Activated naive CD8-positive, alpha-beta T cell (primary cell): ENCODE results near the gene CCDC194.

Experiments used
- H3K27ac Mint-ChIP-seq: one replicate; pipeline ENCODE4 v1.8.0; 2021; ENCODE audit warnings: mixed read lengths
- H3K27me3 Mint-ChIP-seq: one replicate; pipeline ENCODE4 v1.8.0; 2021; ENCODE audit warnings: mixed read lengths
- H3K36me3 Mint-ChIP-seq: one replicate; pipeline ENCODE4 v1.8.0; 2021; ENCODE audit warnings: mixed read lengths
- H3K4me1 Mint-ChIP-seq: one replicate; pipeline ENCODE4 v1.8.0; 2021; ENCODE audit warnings: low read depth, mixed read lengths
- H3K4me3 Mint-ChIP-seq: one replicate; pipeline ENCODE4 v1.8.0; 2021; ENCODE audit warnings: mild to moderate bottlenecking, mixed read lengths
- H3K9me3 Mint-ChIP-seq: one replicate; pipeline ENCODE4 v1.8.0; 2021; ENCODE audit warnings: low read depth, mixed read lengths

Gene CCDC194

GRCh38 chr19:17393914-17394313 is at the start of gene CCDC194:
CCDC194 (minus strand) TSS chr19:17394196; CDS start chr19:17394158, 38 bp downstream.
- Mint-ChIP-seq H3K36me3 (no peaks in the 10 kb centered on the region), H3K9me3 (peaks cover 3% of the 10 kb centered on the region), H3K27ac (no peak within 1 kb of the TSS), H3K27me3 (no peaks in the 10 kb centered on the region), H3K4me3 (peak within 1 kb of the TSS; percentile 10), H3K4me1 (peaks cover 19% of the 10 kb centered on the region)

- H3K9me3 Mint-ChIP-seq: no peaks in the 10 kb centered on the region
- no peaks in the 10 kb centered on the region for H3K36me3 Mint-ChIP-seq
- H3K27ac Mint-ChIP-seq: no peak overlapping the region
- H3K4me1 Mint-ChIP-seq: no peaks in the 10 kb centered on the region
- no peaks in the 10 kb centered on the region for H3K27me3 Mint-ChIP-seq
- no peak overlapping the region for H3K4me3 Mint-ChIP-seq
Observed at GRCh38 chr19:17441241-17442021, 47.4 kb upstream of the CCDC194 start.

- Mint-ChIP-seq H3K4me1 (no peaks in the 10 kb centered on the region), H3K4me3 (no peak overlapping the region), H3K9me3 (no peaks in the 10 kb centered on the region)
Observed at GRCh38 chr19:17436874-17437267, 42.9 kb upstream of the CCDC194 start.

GRCh38 chr19:17436094-17436873 is 42.3 kb upstream of the CCDC194 start:
- no peaks in the 10 kb centered on the region for H3K27me3 Mint-ChIP-seq
- no peak overlapping the region for H3K27ac Mint-ChIP-seq

More at GRCh38 chr19:17436874-17437267, 42.9 kb upstream of the CCDC194 start:
- no peaks in the 10 kb centered on the region for H3K36me3 Mint-ChIP-seq
- H3K27me3 Mint-ChIP-seq: no peaks in the 10 kb centered on the region
- no peak overlapping the region for H3K27ac Mint-ChIP-seq

GRCh38 chr19:17435218-17435617 is 41.2 kb upstream of the CCDC194 start:
- H3K36me3 Mint-ChIP-seq: no peaks in the 10 kb centered on the region
- no peaks in the 10 kb centered on the region for H3K27me3 Mint-ChIP-seq
- no peaks in the 10 kb centered on the region for H3K9me3 Mint-ChIP-seq

More at GRCh38 chr19:17436094-17436873, 42.3 kb upstream of the CCDC194 start:
- Mint-ChIP-seq H3K4me1 (no peaks in the 10 kb centered on the region), H3K9me3 (no peaks in the 10 kb centered on the region), H3K36me3 (no peaks in the 10 kb centered on the region), H3K4me3 (no peak overlapping the region)

GRCh38 chr19:17431417-17431816 is 37.4 kb upstream of the CCDC194 start:
- H3K36me3 Mint-ChIP-seq: no peaks in the 10 kb centered on the region
- no peaks in the 10 kb centered on the region for H3K27me3 Mint-ChIP-seq
- no peak overlapping the region for H3K4me3 Mint-ChIP-seq
- H3K27ac Mint-ChIP-seq: no peak overlapping the region
- no peaks in the 10 kb centered on the region for H3K4me1 Mint-ChIP-seq
- H3K9me3 Mint-ChIP-seq: no peaks in the 10 kb centered on the region

More at GRCh38 chr19:17435218-17435617, 41.2 kb upstream of the CCDC194 start:
- no peak overlapping the region for H3K4me3 Mint-ChIP-seq
- H3K27ac Mint-ChIP-seq: no peak overlapping the region
- H3K4me1 Mint-ChIP-seq: no peaks in the 10 kb centered on the region

GRCh38 chr19:17429641-17430113 is 35.7 kb upstream of the CCDC194 start:
- H3K36me3 Mint-ChIP-seq: no peaks in the 10 kb centered on the region
- H3K4me3 Mint-ChIP-seq: no peak overlapping the region
- H3K9me3 Mint-ChIP-seq: no peaks in the 10 kb centered on the region
- H3K4me1 Mint-ChIP-seq: peaks cover 1% of the 10 kb centered on the region
- H3K27ac Mint-ChIP-seq: no peak overlapping the region
- no peaks in the 10 kb centered on the region for H3K27me3 Mint-ChIP-seq

- no peak overlapping the region for H3K27ac Mint-ChIP-seq
- H3K9me3 Mint-ChIP-seq: no peaks in the 10 kb centered on the region
- no peaks in the 10 kb centered on the region for H3K27me3 Mint-ChIP-seq
- H3K36me3 Mint-ChIP-seq: peaks cover 2% of the 10 kb centered on the region
- H3K4me1 Mint-ChIP-seq: peaks cover 10% of the 10 kb centered on the region
- no peak overlapping the region for H3K4me3 Mint-ChIP-seq
Observed at GRCh38 chr19:17424743-17425365, 30.9 kb upstream of the CCDC194 start.

- Mint-ChIP-seq H3K4me3 (no peak overlapping the region), H3K27me3 (no peaks in the 10 kb centered on the region)
Observed at GRCh38 chr19:17423429-17424208, 29.6 kb upstream of the CCDC194 start.

GRCh38 chr19:17421942-17422341 is 27.9 kb upstream of the CCDC194 start:
- H3K27ac Mint-ChIP-seq: no peak overlapping the region
- H3K27me3 Mint-ChIP-seq: no peaks in the 10 kb centered on the region
- peaks cover 17% of the 10 kb centered on the region for H3K4me1 Mint-ChIP-seq
- no peak overlapping the region for H3K4me3 Mint-ChIP-seq
- H3K36me3 Mint-ChIP-seq: peaks cover 2% of the 10 kb centered on the region
- no peaks in the 10 kb centered on the region for H3K9me3 Mint-ChIP-seq

More at GRCh38 chr19:17423429-17424208, 29.6 kb upstream of the CCDC194 start:
- H3K27ac Mint-ChIP-seq: no peak overlapping the region
- H3K9me3 Mint-ChIP-seq: no peaks in the 10 kb centered on the region
- peaks cover 17% of the 10 kb centered on the region for H3K4me1 Mint-ChIP-seq
- H3K36me3 Mint-ChIP-seq: peaks cover 2% of the 10 kb centered on the region

GRCh38 chr19:17420475-17420924 is 26.5 kb upstream of the CCDC194 start:
- Mint-ChIP-seq H3K9me3 (no peaks in the 10 kb centered on the region), H3K4me3 (peak overlapping the region; percentile 88), H3K27ac (no peak overlapping the region), H3K36me3 (peaks cover 2% of the 10 kb centered on the region), H3K4me1 (peaks cover 17% of the 10 kb centered on the region), H3K27me3 (no peaks in the 10 kb centered on the region)

GRCh38 chr19:17419621-17420474 is 25.9 kb upstream of the CCDC194 start, which contains the start of gene MVB12A:
MVB12A (plus strand) TSS chr19:17420047; CDS start chr19:17420136, 89 bp downstream.
- Mint-ChIP-seq H3K9me3 (no peaks in the 10 kb centered on the region), H3K4me3 (peak within 1 kb of the TSS; percentile 88), H3K36me3 (peaks cover 2% of the 10 kb centered on the region), H3K27ac (peak within 1 kb of the TSS; percentile 81), H3K27me3 (no peaks in the 10 kb centered on the region), H3K4me1 (peaks cover 17% of the 10 kb centered on the region)

- Mint-ChIP-seq H3K4me1 (peaks cover 14% of the 10 kb centered on the region), H3K27ac (peak overlapping the region; percentile 81), H3K9me3 (no peaks in the 10 kb centered on the region), H3K27me3 (no peaks in the 10 kb centered on the region), H3K4me3 (peak overlapping the region; percentile 88), H3K36me3 (peaks cover 2% of the 10 kb centered on the region)
Observed at GRCh38 chr19:17419154-17419620, 25.2 kb upstream of the CCDC194 start.
